Stimulated activated CD4-positive, alpha-beta T cell treated with anti-CD3 and anti-CD28 coated beads, Interleukin-4, amount 100 ng/mL, for 24 hours (primary cell): ENCODE results near the gene LPCAT1.

Source experiments
- DNase-seq: peaks from one replicate; pipeline ENCODE4 v3.0.0-alpha.2; 2020

Gene LPCAT1

DNA sequence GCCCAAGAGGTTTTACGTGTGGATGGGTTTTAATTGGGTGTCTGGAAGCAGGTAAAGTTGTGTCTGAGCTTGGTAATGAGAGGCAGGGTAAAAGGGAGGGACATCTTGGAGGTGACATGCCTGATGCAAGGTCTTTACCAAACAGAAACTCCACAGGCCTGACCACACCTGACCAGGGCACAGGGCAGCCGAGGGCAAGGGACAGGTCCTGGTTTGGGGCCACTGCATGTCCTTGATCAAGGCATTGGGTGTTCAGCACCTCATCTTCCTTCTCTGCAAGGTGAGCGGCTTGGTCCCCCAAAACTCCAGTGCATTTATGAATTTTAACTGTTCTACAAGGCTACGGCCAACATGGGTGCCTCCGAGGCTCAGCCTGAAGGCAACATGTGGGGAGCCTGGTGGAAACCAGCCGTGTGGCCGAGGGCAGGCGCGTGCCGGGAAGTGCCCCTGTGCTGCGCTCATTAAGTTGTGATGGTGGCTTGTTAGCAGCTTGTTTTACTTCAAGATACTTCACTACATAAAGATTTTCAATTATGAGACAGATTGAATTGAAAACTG is 30.7 kb upstream of the LPCAT1 start:
- no peak for DNase-seq

DNA sequence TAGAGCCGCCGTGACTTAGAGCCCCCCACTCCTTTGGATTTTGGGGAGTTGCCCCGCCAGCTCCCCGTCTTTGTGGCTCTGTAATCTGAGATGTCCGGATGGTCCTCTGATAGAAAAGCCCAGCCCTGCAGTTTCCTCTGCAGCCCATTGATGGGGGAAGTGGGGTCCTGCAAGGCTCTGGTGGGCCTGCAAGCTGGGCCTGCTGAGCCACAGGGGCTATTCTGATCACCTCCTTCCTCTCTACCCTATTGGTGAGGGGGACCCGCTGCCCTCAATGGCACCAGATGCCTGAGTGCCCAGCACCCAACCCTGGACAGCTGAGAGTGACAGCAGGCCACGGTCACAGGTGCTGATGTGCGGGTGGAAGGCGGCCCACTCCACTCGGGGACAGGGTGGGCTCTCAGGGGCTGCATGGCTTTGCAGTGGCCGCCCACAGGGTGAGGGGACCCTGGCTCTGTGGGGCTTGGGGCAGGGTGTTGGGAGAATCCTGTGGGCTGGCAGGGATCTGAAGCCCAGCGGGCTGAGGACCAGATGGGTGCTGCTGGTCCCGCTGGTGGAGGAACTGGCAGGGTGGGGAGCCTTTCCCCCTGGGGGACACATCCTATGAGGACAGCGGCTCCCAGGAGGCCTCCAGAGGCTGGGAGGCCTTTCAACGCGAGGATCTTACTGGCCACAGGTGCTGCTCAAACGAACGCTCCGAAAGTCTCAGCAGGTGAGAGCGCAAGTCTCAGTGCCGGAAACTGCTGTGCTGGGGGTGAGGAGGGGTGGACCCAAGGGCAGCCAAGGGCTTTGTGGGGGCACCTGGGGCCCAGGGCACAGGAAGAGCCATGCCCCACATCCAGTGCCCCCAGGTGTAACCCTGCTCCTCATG is 30.0 kb upstream of the LPCAT1 start:
- DNase-seq: no peak

DNA sequence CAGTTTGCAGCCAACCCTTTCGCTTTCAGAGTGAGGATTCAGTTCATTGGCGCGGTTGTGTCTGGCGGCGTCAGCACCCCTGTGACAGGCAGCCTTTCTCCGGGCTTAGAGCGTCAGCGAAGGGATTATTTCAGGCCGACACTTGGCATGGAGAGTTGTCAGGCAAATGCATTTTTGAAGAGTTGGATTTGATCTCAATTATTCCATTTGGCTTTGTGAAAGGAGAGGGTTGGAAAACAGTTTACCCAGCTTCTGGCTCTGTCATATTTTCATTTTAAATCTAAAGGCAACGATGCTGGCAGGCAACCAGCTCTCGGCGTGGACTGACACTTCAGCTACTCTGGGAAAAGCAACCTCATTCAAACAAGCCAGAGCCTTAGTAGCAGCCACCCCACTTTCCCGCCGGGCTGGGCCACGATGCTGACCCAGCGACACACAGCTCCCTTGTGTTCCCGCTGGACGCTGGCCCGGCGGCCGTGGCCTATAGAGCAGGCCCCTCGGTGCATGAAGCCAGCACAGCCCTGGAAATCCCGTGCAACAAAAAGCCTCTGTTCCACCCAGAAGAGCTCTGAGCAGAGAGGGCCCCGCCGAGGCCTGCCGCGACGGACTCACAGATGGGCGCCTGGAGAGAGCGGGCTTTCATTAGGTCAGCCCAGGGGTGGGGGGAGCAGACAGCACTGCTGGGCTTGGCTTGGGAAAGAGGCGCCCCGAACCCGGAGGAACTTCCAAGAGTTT is 28.9 kb upstream of the LPCAT1 start:
- no peak for DNase-seq

DNA sequence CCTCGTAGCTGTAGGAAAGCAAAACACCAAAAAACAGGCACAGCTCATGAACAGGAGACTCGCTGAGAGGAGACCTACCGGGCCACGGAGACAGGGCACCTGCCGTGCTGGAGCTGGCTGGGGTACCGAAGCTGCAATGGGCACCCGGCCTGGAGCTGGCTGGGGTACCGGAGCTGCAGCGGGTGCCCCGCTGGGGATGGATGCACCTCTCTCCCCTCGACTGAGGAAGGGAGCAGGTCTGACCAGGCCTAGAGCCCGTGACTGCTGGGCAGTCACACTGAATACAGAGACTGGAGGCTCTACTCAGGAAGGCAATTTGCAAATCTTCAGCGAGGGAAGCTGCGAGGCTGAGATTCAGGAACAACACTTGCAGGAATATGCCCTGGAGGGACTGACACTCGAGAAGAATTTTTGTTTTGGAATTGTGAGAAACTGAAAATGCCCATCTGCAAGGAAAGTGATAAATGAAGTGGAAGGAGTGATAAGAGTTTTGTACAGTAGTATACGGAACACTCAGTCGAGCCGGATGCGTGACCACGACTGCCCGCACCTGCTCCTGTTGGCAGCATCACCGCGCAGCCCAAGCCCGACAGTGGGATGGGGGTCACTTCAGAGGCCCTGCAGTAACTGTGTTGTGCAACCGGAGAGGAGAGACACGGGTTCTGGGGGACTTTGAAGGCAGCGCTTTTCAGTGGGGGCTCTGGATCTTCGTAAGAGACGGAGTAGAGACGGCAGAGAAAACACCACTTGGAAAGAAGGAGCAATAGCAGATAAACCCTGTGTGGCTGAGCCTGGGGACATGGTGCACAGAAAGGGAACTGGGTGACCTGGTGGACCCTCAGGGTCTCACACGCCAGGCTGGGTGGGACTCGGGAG is 27.9 kb upstream of the LPCAT1 start:
- no peak for DNase-seq

DNA sequence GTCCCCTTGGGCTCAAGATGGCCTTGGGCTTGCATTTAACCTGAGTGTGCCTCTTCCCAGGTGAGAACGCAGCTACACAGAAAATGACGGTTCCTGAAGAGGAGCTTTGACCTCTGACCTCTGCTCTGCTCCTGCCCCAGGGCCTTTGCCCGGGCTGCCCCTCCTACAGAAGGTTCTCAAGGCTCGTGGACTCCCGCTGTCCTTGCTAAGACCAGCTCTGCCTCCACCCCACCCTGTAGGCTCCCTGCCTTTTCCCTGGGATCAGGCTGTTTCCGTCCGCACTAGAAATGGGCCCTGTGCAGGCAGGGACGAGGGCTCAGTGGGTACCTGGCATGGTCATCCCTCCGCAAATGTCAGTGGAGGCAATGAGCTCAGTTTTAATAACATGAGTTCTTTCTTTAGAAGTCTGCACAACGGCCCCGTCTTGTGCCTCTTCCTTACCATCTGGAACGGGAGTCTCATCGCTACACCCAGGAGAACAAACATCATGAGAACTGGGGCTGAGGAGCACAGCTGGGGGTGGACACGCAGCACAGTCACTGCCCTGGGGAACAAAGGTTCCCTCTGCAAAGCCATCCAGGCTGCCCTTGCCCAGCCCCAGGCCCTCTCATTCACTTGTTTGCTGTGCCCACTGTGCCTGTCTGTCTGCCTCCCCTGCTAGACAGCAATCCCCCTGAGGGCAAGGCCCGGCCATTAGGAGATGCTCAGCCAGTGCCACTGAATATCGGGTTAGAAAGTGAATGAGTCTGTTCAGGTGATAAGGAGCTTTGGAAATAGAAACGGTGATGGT is 26.7 kb upstream of the LPCAT1 start:
- no peak for DNase-seq

DNA sequence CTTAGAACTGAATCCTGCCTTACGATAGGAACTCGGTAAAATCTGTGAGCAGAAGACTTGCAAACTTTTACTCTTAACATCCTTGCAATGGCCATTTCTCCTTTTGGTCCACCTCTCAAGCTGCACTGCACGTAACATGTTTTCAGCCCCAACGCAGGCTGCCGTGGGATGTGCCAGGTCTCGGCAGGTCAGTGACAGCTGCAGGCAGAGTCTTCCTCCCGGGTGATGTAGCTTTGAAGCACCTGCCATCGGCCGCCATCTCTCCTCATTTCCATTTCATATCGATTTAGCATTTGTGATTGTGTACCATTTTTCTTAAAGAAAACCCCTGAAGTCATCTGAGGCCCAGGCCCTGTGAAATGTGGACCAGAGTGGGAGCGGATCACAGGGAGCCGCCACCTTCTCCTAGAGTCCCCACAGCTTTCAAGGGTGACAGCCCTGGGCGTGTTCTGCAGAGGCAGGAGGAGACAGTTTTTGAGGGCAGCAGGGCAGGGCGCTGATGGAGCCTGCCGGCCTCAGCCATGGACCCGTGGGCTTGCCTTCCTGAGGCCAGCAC is 25.8 kb upstream of the LPCAT1 start:
- no peak for DNase-seq

DNA sequence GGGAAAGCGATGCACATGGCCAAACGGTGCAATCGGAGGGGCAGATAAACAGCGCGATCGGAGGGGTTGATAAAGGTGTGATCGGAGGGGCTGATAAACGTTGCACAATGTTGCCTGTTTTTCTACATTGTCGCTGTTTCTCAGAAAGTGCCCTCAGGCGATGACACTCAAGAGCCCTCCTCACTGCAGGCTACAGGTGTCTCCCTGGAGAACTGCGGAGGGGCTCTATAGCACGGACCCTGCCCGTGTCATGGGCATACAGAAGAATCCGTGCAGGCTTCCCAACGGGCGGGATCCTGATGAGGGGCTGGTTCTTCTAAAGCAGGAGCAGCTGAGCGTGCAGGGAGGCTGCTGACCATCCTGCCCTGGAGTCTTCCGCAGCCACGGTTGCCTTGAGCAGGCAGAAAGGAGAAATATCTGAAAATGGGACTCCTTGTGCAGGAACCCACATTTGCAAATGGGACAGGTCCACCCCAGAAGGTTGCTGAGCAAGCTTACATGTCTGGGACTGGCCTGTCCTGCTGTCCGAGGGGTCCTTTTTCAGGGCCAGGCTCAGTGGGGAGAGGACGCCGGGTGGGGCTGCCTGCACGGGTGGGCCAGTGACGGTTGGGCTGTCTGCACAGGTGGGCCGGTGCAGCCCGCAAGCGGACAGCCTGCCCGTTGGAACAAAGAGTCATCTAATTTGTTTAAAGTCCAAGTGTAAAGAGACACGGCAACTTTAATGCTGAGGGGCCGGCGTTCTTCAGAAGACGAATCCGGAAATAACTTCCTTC is 25.1 kb upstream of the LPCAT1 start:
- no peak for DNase-seq

DNA sequence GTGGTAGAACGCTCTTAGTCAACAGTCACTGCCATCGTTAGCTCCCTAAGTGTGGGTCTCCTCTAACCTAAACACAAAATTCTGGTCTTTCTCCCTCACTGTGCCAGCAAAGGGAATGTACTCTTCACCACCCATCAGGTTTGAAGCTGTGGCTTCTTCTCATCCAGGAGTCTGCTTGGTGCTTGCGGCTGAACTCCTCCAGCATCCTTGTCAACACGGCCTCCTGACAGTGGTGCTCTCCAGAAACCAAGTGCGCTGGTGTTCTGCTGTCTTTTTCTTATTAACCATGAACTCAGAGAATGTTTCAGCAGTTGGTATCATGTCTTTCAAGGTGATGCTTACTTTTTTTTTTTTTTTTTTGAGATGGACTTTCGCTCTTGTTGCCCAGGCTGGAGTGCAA is 23.9 kb upstream of the LPCAT1 start:
- DNase-seq: no peak

DNA sequence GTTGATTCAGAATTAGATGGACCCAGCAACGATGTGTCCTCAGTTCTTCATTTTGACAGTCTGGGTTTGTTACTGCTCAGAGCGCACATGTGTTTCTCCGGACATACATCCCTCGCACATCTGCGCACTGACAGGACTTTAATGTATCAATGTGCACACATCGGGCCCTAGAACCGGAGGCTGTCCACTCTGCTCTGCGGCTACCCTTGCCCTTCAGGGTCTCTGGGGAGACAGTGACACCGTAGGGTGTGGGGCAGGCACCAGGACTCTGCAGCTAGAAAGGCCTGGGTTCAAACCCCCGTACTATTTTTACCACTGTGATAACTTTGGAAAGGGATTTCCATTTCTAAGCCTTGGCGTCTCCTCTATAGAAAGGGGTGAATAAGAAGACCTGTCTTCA is 23.5 kb upstream of the LPCAT1 start:
- no peak for DNase-seq

DNA sequence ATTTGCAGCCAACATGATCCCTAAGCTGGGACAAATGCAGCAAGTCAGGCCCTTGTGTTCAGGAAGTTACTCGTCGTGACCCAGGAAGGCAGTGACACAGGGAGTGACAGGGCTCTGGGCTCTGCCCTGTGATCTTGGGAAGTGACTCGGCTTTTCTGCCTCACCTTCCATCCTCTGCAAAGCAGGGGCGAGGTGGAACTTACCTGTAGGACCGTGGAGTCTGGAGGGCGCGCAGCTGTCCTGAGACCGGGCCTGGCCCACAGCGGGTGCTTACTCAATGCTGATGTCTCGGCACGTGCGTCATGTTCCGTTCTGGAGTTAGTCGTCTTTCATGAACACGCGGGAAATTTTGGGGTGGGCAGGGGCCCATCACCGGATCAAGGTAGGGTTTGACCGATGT is 22.8 kb upstream of the LPCAT1 start:
- no peak for DNase-seq

DNA sequence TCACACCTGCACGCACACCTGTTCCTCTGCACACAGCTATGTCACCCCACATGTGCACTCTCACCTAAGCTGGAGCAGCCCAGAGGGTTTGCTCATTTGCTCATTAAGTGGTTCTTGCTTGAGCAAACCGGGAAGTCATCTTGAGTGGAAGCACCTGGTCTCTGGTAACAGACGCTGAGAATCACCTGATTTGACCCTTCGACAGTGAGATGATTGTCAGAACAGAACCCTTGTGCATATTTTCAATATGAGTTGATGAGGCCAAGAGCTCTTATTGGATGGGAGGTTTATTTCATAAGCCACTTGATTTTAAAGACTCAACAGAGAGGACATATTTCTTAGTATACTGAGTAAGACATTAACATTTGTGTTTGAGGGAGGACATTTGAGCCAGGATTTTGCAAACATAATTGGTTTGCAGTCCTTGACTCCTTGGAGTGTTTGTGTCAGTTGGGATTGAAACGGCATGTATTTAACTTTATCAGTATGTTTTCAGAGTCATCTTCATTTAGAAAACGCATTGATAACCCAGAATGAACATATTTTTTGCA is 22.1 kb upstream of the LPCAT1 start:
- no peak for DNase-seq

DNA sequence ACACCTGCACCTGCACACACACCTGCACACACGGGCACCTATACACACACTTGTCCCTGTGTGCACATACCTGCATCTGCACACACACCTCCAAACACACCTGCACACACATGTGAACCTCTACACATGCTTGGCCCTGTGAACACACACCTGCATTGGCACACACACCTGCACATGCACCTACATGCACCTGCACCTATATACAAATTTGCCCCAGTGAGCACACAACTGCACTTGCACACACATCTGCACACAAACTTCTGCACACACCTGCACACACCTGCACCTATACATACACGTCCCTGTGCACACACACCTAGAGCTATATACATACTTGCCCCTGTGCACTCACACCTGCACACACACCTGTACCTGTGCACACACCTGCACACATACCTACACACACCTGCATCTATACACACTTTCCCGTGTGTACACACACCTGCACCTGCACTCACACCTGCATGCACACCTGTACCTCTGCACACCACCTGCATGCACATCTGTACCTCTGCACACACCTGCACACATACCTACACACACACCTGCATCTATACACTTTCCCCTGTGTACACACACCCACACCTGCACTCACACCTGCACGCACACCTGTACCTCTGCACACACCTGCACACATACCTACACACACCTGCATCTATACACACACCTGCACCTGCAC is 21.5 kb upstream of the LPCAT1 start:
- DNase-seq: no peak

DNA sequence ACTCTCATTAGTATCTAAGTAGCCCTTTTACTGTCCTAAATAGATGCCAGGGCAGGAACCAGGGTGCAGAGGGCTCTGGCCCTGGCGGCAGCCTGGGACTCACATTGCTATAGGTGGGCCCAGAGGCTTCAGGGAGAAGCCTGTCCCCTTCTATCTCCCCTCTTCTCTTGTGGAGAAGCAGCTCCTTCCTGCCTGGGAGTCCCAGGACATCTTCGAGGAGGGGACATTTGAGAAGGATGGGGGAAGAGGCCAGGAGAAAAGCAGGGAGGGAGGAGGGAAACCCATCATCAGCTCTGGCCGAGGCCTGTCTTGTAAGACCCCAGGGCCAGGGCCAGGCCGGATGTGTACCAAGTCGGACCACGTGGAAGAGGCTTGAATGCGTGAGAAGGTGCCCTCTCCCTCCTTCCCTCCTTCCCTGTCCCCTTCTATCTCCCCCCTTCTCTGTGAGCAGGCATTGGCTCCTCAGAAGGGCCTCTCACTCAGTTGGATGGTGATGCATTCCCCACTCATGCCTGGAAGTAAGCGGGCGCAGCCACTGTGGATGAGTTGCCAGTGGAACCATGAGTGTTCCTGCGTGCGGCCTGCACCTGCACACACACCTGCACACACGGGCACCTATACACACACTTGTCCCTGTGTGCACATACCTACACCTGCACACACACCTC is 20.7 kb upstream of the LPCAT1 start:
- DNase-seq: no peak

DNA sequence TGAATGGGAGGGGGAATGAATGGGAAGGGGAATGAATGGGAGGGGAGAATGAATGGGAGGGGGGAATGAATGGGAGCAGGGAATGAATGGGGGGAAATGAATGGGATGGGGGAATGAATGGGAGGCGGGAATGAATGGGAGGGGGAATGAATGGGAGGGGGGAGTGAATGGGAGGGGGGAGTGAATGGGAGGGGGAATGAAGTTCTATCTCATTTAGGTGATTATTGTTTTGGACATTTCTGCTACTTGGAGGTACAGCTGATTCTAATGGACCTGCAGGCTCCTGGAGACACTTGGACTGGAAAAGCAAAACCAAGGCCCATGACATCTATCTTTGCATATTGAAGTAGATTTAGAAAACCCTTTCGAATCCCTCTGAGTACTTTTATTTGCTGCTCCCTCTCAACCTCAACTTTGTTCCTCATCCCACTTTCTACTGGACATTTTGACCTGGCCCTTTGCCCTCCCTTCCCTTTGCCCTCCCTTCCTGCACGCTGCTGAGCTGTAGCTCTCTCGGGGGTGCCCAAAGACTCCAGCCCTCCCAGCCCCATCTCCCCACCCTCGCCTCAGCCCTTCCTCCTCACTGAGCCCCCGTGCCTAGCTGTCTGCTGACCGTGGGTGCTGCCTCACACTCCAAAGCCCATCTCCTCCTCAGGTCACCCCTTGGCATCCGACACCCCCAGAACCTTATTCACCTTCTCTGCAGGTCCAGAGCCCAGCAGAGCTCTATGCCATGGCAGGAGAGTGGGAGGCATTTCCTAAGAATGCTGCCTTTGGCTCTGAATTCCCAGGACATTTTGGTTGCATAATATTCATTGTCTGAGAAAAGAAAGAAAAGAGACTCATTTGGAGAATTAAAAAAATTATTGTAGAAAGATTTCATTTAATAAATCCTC is 19.9 kb upstream of the LPCAT1 start:
- no peak for DNase-seq

DNA sequence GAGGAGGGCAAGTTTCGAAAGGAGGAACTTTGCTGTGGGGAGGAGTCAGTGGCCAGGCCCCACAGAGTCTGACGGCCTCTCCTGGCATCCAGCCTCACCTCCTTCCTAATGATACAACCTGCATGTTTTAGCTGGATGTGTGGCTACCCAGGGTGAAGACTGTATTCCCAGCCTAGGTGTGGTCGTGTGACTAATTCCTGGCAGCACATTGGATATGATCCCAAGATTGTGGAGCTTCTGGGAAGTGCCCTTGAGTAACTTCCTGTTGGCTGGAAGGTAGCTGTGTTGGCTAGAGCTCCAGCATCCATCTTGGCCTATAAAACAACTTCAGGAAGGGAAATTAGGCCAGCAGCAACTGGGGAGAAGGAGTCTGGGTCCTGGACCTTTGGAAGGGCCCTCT is 19.0 kb upstream of the LPCAT1 start:
- DNase-seq: no peak

DNA sequence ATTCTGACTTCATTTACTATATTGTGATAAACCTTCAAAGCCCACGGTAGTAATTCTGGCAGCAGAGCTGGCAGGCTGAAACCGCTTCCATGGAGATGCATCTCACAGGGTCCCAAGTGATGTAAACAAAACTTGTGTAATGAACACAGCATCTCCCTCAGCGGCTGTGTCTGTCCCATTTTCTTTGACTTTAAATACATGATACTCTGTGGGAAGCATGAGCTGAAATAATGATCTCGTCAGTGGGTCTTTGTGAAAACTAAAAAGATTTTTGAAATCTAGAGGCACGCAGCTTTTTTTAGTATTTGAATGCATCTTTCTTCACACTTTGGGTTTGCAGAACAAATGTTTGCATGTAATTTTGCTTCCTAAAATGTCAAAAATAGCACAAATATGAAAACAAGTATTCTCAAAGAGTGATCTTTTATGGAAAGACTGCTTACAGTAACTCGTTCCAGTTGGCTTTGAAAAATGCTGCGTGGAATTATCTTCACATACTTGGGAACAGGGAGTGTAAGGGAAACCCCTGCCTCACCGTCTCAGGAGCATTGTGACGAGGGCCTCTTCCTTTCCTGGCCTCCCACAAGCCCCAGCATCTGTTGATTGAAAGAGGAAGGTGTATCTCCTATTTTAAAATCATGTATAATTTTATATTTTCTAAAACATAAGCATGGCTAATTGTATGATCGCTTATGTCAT is 18.1 kb upstream of the LPCAT1 start:
- DNase-seq: no peak

DNA sequence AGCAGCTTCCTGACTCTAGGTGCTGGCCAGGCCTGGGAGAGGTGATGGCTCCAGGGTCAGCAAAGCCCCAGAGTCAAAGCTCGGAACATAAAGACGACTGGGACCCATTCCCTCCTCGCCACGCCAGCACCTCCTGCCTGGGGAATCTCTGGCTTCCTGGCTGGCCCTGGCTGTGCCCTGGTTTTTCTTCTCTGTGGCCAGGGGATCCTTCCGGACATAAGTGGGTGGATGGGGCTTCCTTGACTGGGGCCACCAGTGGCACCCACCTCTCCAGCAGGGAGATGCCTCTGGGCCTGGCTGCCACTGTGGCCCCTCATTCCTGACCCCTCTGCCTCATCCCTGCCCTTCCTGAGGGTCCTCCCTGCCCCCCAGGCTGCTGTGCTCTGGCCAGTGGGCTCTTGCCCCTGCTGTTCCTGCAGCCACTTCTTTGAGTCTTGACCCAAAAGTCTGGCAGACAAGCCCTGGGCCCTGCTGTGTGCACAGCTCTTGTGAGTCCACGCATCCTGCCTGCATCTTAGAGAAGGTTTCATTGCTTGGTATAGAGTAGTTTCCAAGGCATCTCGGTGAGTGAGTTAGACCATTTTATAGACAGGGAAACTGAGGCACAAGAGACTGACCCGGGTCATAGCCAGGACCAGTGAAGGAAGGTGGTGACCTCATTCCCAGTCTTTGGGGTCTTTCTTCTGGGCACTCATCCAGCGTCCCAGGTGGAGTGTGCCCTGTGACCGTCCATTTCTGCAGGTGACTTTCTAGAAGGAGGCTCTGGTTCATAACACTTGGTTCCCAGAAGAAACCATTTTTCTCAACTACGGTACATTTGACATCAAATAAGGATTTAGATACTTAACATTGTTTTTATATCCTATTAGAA is 17.3 kb upstream of the LPCAT1 start:
- DNase-seq: no peak
